ENCODE measurements around the gene PTGER3. TPM values are rescaled to one million over a fixed set of nuclear protein-coding genes. Genes with fewer than 3 reads are reported as not detected.

PTGER3 gene
- total and polyA plus RNA-seq, 10 of the 15 experiments (the other 5 are each of a cell fraction or from before 2014, with no cell fraction given): under 0.01 to 0.04 (median 0.02) TPM; not detected in 7

- TF ChIP-seq ZBTB40 (IDR thresholded peaks at IDR 0.05; ENCODE audit: borderline replicate concordance): no peak
- 0 out of 2 replicates have a peak, but pooled peaks have one; percentile 17 for TF ChIP-seq ATF2 (IDR thresholded peaks at IDR 0.05; ENCODE audit: low read length)
- no peak for TF ChIP-seq ZNF207 (IDR thresholded peaks at IDR 0.05; ENCODE audit: borderline replicate concordance)
- no peak for TF ChIP-seq RB1 (IDR thresholded peaks at IDR 0.05; ENCODE audit: borderline replicate concordance)
- no peak for TF ChIP-seq MAX (IDR thresholded peaks at IDR 0.05; ENCODE audit: low read depth, low read length)
- TF ChIP-seq PKNOX1 (IDR thresholded peaks at IDR 0.05): no peak
- TF ChIP-seq DPF2 (IDR thresholded peaks at IDR 0.05): no peak
- TF ChIP-seq SPI1 (IDR thresholded peaks at IDR 0.05; ENCODE audit: borderline replicate concordance, insufficient read depth, low read depth, low read length): no peak
- TF ChIP-seq IKZF2 (IDR thresholded peaks at IDR 0.05): no peak
- no peak for TF ChIP-seq ZNF622 (IDR thresholded peaks at IDR 0.05)
- TF ChIP-seq NFIC (IDR thresholded peaks at IDR 0.05; ENCODE audit: low read depth, low read length): 0 out of 2 replicates have a peak, but pooled peaks have one; percentile 35
- TF ChIP-seq CBX5 (IDR thresholded peaks at IDR 0.05; ENCODE audit: low read depth): no peak
- no peak for TF ChIP-seq SIX5 (IDR thresholded peaks at IDR 0.05; ENCODE audit: low read depth, low read length, severe bottlenecking)
- peak; percentile 74; the same call in 1 of the 2 replicates for TF ChIP-seq MEF2A (IDR thresholded peaks at IDR 0.05; ENCODE audit: insufficient read depth, low read depth, low read length)
- no peak for TF ChIP-seq STAT1 (conservative IDR thresholded peaks at IDR 0.05)
Observed at GRCh38 chr1:71068325-71069240, 21.0 kb upstream of the PTGER3 start (continued).

Measured in GM12878 (cell line).